ENCODE data around the gene PTRH1.

GRCh38 chr9:127693697-127694096 is 21.8 kb downstream of the PTRH1 start:
- no peak for TF ChIP-seq CTCF (IDR thresholded peaks at IDR 0.05; ENCODE audit: borderline replicate concordance, extremely low read depth, low read length, poor library complexity, severe bottlenecking)
- no peak for TF ChIP-seq EZH2 (IDR thresholded peaks at IDR 0.05; ENCODE audit: borderline replicate concordance, low read depth, low read length, severe bottlenecking)
